ENCODE measurements around the gene MED13L.

DNA sequence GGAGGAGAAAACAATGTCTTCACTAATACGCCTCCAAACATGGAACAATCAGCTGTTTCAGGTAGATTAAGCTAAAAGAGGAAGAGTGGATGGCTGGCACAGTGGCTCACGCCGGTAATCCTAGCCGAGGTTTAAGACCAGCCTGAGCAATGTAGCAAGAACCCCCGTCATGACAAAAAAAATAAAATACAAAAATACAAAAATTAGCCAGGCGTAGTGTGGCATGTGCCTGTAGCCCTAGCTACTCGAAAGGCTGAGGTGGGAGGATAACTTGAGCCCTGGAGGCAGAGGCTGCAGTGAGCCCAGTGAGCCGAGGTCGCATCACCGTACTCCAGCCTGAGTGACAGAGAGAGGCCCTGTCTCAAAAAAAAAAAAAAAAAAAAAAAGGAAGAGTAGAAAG is 1.2 kb upstream of the MED13L start:
- no peak for TF ChIP-seq POLR2A (IDR thresholded peaks at IDR 0.05)
- TF ChIP-seq, protein P1, sequence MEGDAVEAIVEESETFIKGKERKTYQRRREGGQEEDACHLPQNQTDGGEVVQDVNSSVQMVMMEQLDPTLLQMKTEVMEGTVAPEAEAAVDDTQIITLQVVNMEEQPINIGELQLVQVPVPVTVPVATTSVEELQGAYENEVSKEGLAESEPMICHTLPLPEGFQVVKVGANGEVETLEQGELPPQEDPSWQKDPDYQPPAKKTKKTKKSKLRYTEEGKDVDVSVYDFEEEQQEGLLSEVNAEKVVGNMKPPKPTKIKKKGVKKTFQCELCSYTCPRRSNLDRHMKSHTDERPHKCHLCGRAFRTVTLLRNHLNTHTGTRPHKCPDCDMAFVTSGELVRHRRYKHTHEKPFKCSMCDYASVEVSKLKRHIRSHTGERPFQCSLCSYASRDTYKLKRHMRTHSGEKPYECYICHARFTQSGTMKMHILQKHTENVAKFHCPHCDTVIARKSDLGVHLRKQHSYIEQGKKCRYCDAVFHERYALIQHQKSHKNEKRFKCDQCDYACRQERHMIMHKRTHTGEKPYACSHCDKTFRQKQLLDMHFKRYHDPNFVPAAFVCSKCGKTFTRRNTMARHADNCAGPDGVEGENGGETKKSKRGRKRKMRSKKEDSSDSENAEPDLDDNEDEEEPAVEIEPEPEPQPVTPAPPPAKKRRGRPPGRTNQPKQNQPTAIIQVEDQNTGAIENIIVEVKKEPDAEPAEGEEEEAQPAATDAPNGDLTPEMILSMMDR (IDR thresholded peaks at IDR 0.05), result no peak
